ENCODE measurements around the gene NAA25.

- TF ChIP-seq, protein P1, sequence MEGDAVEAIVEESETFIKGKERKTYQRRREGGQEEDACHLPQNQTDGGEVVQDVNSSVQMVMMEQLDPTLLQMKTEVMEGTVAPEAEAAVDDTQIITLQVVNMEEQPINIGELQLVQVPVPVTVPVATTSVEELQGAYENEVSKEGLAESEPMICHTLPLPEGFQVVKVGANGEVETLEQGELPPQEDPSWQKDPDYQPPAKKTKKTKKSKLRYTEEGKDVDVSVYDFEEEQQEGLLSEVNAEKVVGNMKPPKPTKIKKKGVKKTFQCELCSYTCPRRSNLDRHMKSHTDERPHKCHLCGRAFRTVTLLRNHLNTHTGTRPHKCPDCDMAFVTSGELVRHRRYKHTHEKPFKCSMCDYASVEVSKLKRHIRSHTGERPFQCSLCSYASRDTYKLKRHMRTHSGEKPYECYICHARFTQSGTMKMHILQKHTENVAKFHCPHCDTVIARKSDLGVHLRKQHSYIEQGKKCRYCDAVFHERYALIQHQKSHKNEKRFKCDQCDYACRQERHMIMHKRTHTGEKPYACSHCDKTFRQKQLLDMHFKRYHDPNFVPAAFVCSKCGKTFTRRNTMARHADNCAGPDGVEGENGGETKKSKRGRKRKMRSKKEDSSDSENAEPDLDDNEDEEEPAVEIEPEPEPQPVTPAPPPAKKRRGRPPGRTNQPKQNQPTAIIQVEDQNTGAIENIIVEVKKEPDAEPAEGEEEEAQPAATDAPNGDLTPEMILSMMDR (IDR thresholded peaks at IDR 0.05) = no peak
- TF ChIP-seq POLR2A (IDR thresholded peaks at IDR 0.05) = no peak
Observed at GRCh38 chr12:112122823-112123690, 14.5 kb upstream of the NAA25 start.
